ENCODE data around the gene ZNF841. TPM values are rescaled to one million over a fixed set of nuclear protein-coding genes. Genes with fewer than 3 reads are reported as not detected.

Gene ZNF841
- total RNA-seq, 1 donor from 2014 or later = 37.8 TPM

DNA sequence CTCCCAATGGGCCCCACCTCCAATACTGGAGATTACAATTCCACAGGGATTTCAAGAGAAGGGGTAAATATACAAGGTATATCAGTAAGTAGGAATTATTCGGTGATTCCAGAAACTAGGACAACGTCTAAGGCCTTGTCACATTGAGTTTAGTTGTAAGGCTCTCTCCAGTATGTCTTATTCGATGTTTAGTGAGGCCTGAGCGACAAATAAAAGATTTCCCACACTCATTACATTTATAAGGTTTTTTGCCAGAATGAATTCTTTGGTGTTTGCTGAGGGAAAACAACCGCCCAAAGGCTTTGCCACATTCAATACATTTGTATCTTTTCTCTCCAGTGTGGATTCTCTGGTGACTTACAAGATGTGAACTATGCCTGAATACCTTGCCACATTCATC is 19.1 kb upstream of the ZNF841 start:
- Mint-ChIP-seq H3K4me3 (ENCODE audit: unreplicated experiment) (no peak overlapping the region), H3K9me3 (ENCODE audit: unreplicated experiment) (peaks cover 90% of the 10 kb centered on the region), H3K27me3 (ENCODE audit: low read depth, unreplicated experiment) (no peaks in the 10 kb centered on the region), H3K4me1 (ENCODE audit: low read depth, unreplicated experiment) (no peaks in the 10 kb centered on the region), H3K36me3 (ENCODE audit: low read depth, unreplicated experiment) (peaks cover 81% of the 10 kb centered on the region), H3K27ac (ENCODE audit: unreplicated experiment) (no peak overlapping the region)
- Histone ChIP-seq H3K36me3 (ENCODE audit: insufficient read depth, low read length) (peaks cover 24% of the 10 kb centered on the region), H4K20me1 (ENCODE audit: insufficient read depth, low read length) (no peaks in the 10 kb centered on the region), H3K4me3 (ENCODE audit: insufficient read depth, low read depth, low read length) (no peak overlapping the region), H3K27me3 (ENCODE audit: insufficient read depth, low read length) (no peaks in the 10 kb centered on the region), H3K79me2 (ENCODE audit: insufficient read depth, low read length) (peaks cover 2% of the 10 kb centered on the region), H3K4me2 (ENCODE audit: low read length) (no peak overlapping the region), H2AFZ (ENCODE audit: low read depth, low read length) (no peak overlapping the region), H3K9me3 (ENCODE audit: insufficient read depth, low read depth, low read length) (peaks cover 83% of the 10 kb centered on the region), H3K9ac (ENCODE audit: low read length) (no peak overlapping the region), H3K27ac (ENCODE audit: low read depth, low read length) (no peak overlapping the region), H3K4me1 (ENCODE audit: insufficient read depth, low read length) (no peaks in the 10 kb centered on the region)
- no peak for DNase-seq (ENCODE audit: low read depth)
- no peak for FAIRE-seq
- TF ChIP-seq, protein P1, sequence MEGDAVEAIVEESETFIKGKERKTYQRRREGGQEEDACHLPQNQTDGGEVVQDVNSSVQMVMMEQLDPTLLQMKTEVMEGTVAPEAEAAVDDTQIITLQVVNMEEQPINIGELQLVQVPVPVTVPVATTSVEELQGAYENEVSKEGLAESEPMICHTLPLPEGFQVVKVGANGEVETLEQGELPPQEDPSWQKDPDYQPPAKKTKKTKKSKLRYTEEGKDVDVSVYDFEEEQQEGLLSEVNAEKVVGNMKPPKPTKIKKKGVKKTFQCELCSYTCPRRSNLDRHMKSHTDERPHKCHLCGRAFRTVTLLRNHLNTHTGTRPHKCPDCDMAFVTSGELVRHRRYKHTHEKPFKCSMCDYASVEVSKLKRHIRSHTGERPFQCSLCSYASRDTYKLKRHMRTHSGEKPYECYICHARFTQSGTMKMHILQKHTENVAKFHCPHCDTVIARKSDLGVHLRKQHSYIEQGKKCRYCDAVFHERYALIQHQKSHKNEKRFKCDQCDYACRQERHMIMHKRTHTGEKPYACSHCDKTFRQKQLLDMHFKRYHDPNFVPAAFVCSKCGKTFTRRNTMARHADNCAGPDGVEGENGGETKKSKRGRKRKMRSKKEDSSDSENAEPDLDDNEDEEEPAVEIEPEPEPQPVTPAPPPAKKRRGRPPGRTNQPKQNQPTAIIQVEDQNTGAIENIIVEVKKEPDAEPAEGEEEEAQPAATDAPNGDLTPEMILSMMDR (IDR thresholded peaks at IDR 0.05; ENCODE audit: insufficient read depth, low read depth, low read length) = no peak
- no peak for TF ChIP-seq EZH2 (IDR thresholded peaks at IDR 0.05; ENCODE audit: insufficient read depth, low read length)

DNA sequence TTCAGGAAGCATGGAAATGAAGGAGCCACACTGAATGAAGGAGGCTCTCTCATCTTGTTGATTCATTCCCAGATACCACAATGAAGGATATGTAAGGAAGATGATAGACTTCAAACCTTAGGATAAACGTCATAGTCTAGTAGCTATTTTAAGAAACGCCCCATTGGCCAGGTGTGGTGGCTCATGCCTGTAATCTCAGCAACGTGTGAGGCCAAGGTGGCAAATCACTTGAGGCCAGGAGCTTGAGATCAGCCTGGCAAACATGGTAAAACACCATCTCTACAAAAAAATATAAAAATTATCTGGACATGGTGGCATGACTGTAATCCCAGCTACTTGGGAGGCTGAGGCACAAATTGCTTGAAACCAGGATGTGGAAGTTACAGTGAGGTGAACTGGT is 17.1 kb upstream of the ZNF841 start:
- no peaks in the 10 kb centered on the region for H4K20me1 ChIP-seq (ENCODE audit: insufficient read depth, low read length)
- no peak overlapping the region for H3K4me2 ChIP-seq (ENCODE audit: low read length)
- Mint-ChIP-seq H3K27me3 (ENCODE audit: low read depth, unreplicated experiment) (no peaks in the 10 kb centered on the region), H3K9me3 (ENCODE audit: unreplicated experiment) (peaks cover 75% of the 10 kb centered on the region), H3K4me3 (ENCODE audit: unreplicated experiment) (no peak overlapping the region), H3K36me3 (ENCODE audit: low read depth, unreplicated experiment) (peaks cover 61% of the 10 kb centered on the region), H3K27ac (ENCODE audit: unreplicated experiment) (no peak overlapping the region), H3K4me1 (ENCODE audit: low read depth, unreplicated experiment) (no peaks in the 10 kb centered on the region)
- DNase-seq (ENCODE audit: low read depth) (no peak), FAIRE-seq (no peak)
- no peak overlapping the region for H3K27ac ChIP-seq (ENCODE audit: low read depth, low read length)
- H3K27me3 ChIP-seq (ENCODE audit: insufficient read depth, low read length) = no peaks in the 10 kb centered on the region
- H3K36me3 ChIP-seq (ENCODE audit: insufficient read depth, low read length) = peaks cover 22% of the 10 kb centered on the region
- no peaks in the 10 kb centered on the region for H3K4me1 ChIP-seq (ENCODE audit: insufficient read depth, low read length)
- H3K9ac ChIP-seq (ENCODE audit: low read length) = no peak overlapping the region
- TF ChIP-seq, protein P1 (IDR thresholded peaks at IDR 0.05; ENCODE audit: insufficient read depth, low read depth, low read length) = no peak
- no peak for TF ChIP-seq EZH2 (IDR thresholded peaks at IDR 0.05; ENCODE audit: insufficient read depth, low read length)
- H3K4me3 ChIP-seq (ENCODE audit: insufficient read depth, low read depth, low read length) = no peak overlapping the region
- H3K79me2 ChIP-seq (ENCODE audit: insufficient read depth, low read length) = no peaks in the 10 kb centered on the region
- no peak overlapping the region for H2AFZ ChIP-seq (ENCODE audit: low read depth, low read length)
- peaks cover 66% of the 10 kb centered on the region for H3K9me3 ChIP-seq (ENCODE audit: insufficient read depth, low read depth, low read length)

DNA sequence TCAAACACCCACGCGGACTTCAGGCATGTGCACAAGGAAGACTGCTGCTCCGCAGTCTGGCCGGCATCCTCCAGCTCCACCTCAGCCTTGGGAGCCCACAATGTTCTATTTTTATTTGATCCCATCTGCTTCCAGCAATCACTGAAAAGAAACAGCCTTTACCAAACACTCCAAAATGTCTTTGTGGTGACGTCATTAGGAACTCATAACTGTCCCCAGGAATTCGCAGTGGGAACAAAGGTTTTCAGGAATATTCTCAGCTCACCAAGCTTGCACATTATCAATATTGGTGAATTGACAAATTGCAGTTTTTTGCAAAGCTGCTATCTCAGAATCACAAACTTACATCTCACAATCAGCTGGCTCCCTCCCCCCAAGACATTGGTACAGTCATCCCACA is 15.2 kb upstream of the ZNF841 start:
- FAIRE-seq (no peak), DNase-seq (ENCODE audit: low read depth) (no peak)
- H3K9me3 Mint-ChIP-seq (ENCODE audit: unreplicated experiment) = peaks cover 69% of the 10 kb centered on the region
- peaks cover 9% of the 10 kb centered on the region for H3K36me3 ChIP-seq (ENCODE audit: insufficient read depth, low read length)
- H3K27me3 ChIP-seq (ENCODE audit: insufficient read depth, low read length) = no peaks in the 10 kb centered on the region
- H3K4me1 Mint-ChIP-seq (ENCODE audit: low read depth, unreplicated experiment) = no peaks in the 10 kb centered on the region
- H3K36me3 Mint-ChIP-seq (ENCODE audit: low read depth, unreplicated experiment) = peaks cover 45% of the 10 kb centered on the region
- no peak for TF ChIP-seq EZH2 (IDR thresholded peaks at IDR 0.05; ENCODE audit: insufficient read depth, low read length)
- TF ChIP-seq, protein P1 (IDR thresholded peaks at IDR 0.05; ENCODE audit: insufficient read depth, low read depth, low read length) = no peak
- peaks cover 57% of the 10 kb centered on the region for H3K9me3 ChIP-seq (ENCODE audit: insufficient read depth, low read depth, low read length)
- no peaks in the 10 kb centered on the region for H3K27me3 Mint-ChIP-seq (ENCODE audit: low read depth, unreplicated experiment)
- no peaks in the 10 kb centered on the region for H3K79me2 ChIP-seq (ENCODE audit: insufficient read depth, low read length)
- H3K4me1 ChIP-seq (ENCODE audit: insufficient read depth, low read length) = no peaks in the 10 kb centered on the region
- no peak overlapping the region for H2AFZ ChIP-seq (ENCODE audit: low read depth, low read length)
- H3K9ac ChIP-seq (ENCODE audit: low read length) = no peak overlapping the region
- no peak overlapping the region for H3K4me2 ChIP-seq (ENCODE audit: low read length)
- H3K27ac ChIP-seq (ENCODE audit: low read depth, low read length) = no peak overlapping the region
- no peak overlapping the region for H3K4me3 ChIP-seq (ENCODE audit: insufficient read depth, low read depth, low read length)
- no peak overlapping the region for H3K27ac Mint-ChIP-seq (ENCODE audit: unreplicated experiment)
- no peak overlapping the region for H3K4me3 Mint-ChIP-seq (ENCODE audit: unreplicated experiment)
- H4K20me1 ChIP-seq (ENCODE audit: insufficient read depth, low read length) = no peaks in the 10 kb centered on the region

All from astrocyte (in vitro differentiated cells and primary cell).